GM12875 (cell line): ENCODE results near the gene MYO6.
"Not testable (repeated sequence)": the region's sequence is repeated elsewhere in the genome, so short reads cannot be mapped to it uniquely, and the experiment has no call there.

ENCODE experiments used
- H3K4me3 ChIP-seq: one replicate; pipeline ENCODE4 v1.5.1; 2011; ENCODE audit warnings: low read depth, low read length, control low read depth
- TF ChIP-seq, protein P1 (sequence below): IDR thresholded peaks from 2 replicates; pipeline ENCODE4 v1.5.1; 2011; ENCODE audit warnings: low read depth, mild to moderate bottlenecking, control low read depth, inconsistent platforms, low read length, moderate library complexity, borderline replicate concordance; ENCODE audit not compliant: insufficient read depth

MYO6 gene

DNA sequence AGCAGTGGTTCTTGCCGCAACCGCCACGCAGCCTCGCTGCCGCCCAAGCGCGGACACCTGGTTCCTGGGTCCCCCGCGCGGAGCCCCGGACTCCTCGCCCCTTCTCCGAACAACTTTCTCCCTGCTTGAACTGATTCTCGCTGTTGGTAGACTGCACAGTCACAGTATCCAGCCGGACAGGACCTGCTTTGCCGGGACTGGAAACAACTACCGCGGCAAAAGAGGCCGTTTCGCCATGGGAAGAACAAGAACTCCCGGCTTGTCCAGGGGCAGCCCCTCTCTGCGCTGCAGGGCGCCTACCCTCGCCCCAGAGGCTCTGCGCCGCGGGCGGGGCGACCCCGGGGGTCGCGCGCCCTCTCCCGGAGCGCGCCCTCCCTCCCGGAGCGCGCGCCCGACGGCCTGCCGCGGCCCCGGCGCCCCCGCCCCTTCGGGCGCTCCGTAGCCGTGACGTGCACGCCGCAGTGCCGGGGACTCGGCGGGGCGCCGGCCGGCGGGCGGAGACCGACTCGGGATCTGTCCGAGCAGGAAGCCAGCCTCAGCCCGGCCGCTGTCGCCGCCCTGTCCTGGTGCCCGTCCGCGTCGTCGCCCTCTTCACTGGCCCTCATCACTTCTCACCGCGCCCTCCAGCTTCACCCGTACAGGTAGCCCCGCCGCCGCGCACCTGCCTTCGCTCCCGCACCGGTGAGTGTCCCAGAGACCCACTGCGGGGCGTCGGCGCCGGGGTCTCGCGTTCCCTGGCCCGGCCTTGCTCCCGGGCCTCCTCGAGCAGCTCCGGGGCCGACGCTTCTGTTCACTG lies at the start of gene MYO6:
Gene MYO6, plus strand, starts transcription at position 497 of the 796 bp plus-strand sequence. CDS start 68,309 bp downstream, outside the sequence.
- H3K4me3 ChIP-seq = peak within 1 kb of the TSS; percentile 53
- TF ChIP-seq, protein P1, sequence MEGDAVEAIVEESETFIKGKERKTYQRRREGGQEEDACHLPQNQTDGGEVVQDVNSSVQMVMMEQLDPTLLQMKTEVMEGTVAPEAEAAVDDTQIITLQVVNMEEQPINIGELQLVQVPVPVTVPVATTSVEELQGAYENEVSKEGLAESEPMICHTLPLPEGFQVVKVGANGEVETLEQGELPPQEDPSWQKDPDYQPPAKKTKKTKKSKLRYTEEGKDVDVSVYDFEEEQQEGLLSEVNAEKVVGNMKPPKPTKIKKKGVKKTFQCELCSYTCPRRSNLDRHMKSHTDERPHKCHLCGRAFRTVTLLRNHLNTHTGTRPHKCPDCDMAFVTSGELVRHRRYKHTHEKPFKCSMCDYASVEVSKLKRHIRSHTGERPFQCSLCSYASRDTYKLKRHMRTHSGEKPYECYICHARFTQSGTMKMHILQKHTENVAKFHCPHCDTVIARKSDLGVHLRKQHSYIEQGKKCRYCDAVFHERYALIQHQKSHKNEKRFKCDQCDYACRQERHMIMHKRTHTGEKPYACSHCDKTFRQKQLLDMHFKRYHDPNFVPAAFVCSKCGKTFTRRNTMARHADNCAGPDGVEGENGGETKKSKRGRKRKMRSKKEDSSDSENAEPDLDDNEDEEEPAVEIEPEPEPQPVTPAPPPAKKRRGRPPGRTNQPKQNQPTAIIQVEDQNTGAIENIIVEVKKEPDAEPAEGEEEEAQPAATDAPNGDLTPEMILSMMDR = no peak

DNA sequence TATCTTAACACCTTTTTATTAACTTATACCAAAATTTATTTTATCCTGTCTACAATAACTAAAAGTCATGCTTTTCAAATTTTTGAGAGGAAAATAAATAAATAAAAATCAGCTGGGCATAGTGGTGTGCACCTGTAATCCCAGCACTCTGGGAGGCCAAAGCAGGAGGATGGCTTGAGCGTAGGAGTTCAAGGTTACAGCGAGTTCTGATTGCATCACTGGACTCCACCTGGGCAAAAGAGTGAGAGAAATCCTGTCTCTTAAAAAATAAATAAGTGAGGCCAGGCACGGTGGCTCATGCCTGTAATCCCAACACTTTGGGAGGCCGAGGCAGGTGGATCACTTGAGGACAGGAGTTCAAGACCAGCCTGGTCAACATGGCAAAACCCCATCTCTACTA lies 40.7 kb upstream of the MYO6 start:
- H3K4me3 ChIP-seq = not testable (repeated sequence)

DNA sequence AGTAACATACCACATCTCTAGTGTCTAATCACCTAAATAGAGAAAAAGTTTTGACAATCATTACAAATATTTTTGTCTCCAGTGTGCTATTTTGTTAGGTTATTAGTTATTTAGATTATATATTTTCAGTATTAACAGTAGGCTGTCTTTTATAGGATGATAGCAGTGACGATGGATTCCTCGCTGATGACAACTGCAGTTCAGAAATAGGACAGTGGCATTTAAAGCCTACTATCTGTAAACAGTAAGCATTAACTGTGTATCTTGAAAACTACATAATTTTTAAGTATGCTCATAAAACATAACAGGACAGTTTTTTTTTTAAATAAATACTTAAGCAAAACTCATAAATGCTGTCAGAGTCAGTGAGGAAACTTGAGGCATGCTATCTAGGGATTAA lies 37.9 kb upstream of the MYO6 start:
- TF ChIP-seq, protein P1 = no peak
- H3K4me3 ChIP-seq = no peak overlapping the region

DNA sequence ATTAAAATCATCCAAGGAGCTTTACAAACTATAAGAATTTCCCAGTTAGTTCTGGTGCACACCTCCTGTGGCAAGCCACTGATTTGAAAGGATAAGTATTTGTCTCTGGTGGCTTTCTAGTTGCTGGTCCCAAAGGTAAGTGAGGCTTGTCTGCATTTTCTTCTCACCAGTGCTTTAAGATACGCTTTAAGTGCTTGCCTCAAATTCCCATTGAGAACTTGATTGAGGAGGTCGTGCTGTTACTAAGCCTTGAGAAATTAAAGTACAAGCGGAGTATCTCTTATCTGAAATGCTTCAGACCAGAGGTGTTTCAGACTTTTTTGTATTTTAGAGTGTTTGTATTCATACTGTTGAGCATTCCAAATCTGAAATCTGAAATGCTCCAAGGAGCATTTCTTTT lies 29.9 kb upstream of the MYO6 start:
- no peak overlapping the region for H3K4me3 ChIP-seq
- TF ChIP-seq, protein P1 = no peak

DNA sequence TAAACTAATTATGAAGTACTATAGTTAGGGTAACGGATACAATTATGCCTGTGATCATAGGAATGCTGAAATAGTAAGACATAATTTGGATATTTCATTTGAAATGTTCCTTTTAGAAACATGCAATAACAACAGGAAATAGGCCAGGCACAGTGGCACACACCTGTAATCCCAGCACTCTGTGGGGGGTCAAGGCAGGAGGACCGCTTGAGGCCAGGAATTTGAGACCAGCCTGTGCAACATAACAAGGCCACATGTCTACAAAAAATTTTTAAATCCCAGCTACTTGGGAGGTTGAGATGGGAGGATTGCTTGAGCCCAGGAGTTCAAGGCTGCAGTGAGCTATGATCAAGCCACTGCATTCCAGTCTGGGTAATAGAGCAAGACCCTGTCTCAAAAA lies 25.7 kb upstream of the MYO6 start:
- TF ChIP-seq, protein P1 = no peak
- no peak overlapping the region for H3K4me3 ChIP-seq

DNA sequence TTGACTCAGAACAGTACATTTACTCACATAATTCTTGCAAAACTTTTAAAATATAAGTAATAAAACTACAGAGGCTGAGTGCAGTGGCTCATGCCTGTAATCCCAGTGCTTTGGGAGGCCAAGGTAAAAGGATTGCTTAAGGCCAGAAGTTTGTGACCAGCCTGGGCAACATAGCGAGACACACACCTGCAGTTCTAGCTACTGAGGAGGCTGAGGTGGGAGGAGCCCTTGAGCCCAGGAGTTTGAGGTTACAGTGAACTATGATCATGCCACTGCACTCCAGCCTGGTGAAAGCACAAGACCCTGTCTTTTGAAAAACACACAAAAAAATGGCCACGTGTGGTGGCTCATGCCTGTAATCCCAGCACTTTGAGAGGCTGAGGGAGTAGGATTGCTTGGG lies 21.8 kb upstream of the MYO6 start:
- TF ChIP-seq, protein P1 = no peak
- no peak overlapping the region for H3K4me3 ChIP-seq

DNA sequence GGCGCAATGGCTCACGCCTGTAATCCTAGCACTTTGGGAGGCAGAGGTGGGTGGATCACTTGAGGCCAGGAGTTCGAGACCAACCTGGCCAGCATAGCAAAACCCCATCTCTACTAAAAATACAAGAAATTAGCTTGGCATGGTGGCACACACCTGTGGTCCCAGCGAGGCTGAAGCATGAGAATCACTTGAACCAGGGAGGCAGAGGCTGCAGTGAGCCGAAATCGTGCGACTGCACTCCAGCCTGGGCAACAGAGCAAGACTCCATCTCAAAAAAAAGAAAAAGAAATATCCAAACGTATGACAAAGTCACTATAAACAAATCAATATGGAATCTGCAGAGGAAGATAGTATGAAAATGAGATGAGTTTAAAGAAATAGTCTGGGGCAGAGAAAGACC lies 18.0 kb upstream of the MYO6 start:
- H3K4me3 ChIP-seq = not testable (repeated sequence)

DNA sequence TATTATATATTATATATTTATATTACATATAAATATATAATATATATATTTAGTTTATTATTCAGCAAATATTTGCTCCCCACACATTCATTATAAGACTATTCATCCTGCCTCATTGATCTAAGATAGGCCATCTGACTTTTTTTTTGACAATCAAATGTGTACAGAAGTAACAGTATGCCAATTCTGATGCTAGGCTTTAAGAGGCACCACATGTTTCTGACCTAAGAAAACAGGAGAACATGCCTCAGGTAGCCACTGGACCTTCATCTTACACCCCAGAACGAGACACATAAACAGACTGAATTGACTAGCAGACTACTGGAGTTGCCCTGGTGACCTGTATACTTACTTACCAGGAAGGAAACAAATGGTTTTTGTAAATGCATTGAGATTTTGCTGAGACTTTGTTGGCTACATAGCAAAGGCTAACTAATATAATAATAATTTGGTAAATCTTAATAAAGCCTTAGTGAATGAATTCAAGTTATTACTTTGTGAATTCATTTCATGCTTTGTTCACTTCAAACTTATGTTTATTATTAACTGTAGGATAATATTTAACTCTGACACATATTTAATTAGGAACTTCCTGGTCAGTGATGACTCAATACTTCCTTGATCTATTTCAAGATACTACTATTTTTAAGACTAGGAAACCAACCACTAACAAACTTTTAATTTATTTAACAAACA lies 13.4 kb upstream of the MYO6 start:
- TF ChIP-seq, protein P1 = no peak
- no peak overlapping the region for H3K4me3 ChIP-seq
